Neural cell (in vitro differentiated cells): ENCODE measurements around the gene FTCDNL1. TPM values are rescaled to one million over a fixed set of nuclear protein-coding genes. Genes with fewer than 3 reads are reported as not detected.

Experiments
- H2AFZ ChIP-seq: fragments of 200-600, 300-800 bp; sonication (generic), shearing (Covaris generic); 2 replicates; pipeline ENCODE4 v1.6.0; 2014; ENCODE audit warnings: low read depth, mild to moderate bottlenecking, antibody characterized with exemption, low read length, moderate library complexity
- H3F3A ChIP-seq: fragments of 200-600 bp; shearing (Covaris generic); 2 replicates; pipeline ENCODE4 v1.6.1; 2016; ENCODE audit warnings: mild to moderate bottlenecking, moderate library complexity, mixed read lengths, antibody characterized with exemption, low read length; ENCODE audit not compliant: insufficient read depth, poor library complexity, severe bottlenecking
- H3K27ac ChIP-seq: fragments of 200-600, 300-800 bp; sonication (generic), shearing (Covaris generic); 2 replicates; pipeline ENCODE4 v1.5.1; 2014; ENCODE audit warnings: mild to moderate bottlenecking, low read length, moderate library complexity
- H3K27me3 ChIP-seq: fragments of 300-800, 200-600 bp; sonication (generic), shearing (Covaris generic); 2 replicates; pipeline ENCODE4 v1.6.0; 2014; ENCODE audit warnings: mild to moderate bottlenecking, low read depth, low read length, moderate library complexity; ENCODE audit not compliant: insufficient read depth
- H3K36me3 ChIP-seq: fragments of 300-800, 200-600 bp; sonication (generic), shearing (Covaris generic); 2 replicates; pipeline ENCODE4 v1.5.1; 2014; ENCODE audit warnings: mild to moderate bottlenecking, antibody characterized with exemption, low read length, moderate library complexity; ENCODE audit not compliant: insufficient read depth
- H3K4me2 ChIP-seq: fragments of 300-800, 200-600 bp; sonication (generic), shearing (Covaris generic); 2 replicates; pipeline ENCODE4 v1.6.0; 2014; ENCODE audit warnings: mild to moderate bottlenecking, low read length
- H3K4me3 ChIP-seq: fragments of 300-800, 200-600 bp; sonication (generic), shearing (Covaris generic); 2 replicates; pipeline ENCODE4 v1.5.1; 2014; ENCODE audit warnings: mild to moderate bottlenecking, low read length, moderate library complexity
- H3K79me2 ChIP-seq: fragments of 200-600 bp; shearing (Covaris generic); replicated peaks from 2 replicates; pipeline ENCODE4 v1.6.0; 2014; ENCODE audit warnings: mild to moderate bottlenecking, low read length, moderate library complexity; ENCODE audit not compliant: insufficient read depth
- H3K9ac ChIP-seq: fragments of 300-800, 200-600 bp; sonication (generic), shearing (Covaris generic); 2 replicates; pipeline ENCODE4 v1.6.1; 2016; ENCODE audit warnings: mild to moderate bottlenecking, low read length, mixed read lengths
- H3K9me2 ChIP-seq: fragments of 200-600 bp; shearing (Covaris generic); 2 replicates; pipeline ENCODE4 v1.6.1; 2016; ENCODE audit warnings: mild to moderate bottlenecking, low read length, mixed read lengths; ENCODE audit not compliant: insufficient read depth
- H3K9me3 ChIP-seq: fragments of 200-600, 300-800 bp; sonication (generic), shearing (Covaris generic); 2 replicates; pipeline ENCODE4 v1.6.1; 2016; ENCODE audit warnings: mild to moderate bottlenecking, mixed run types, low read length, moderate library complexity, mixed read lengths
- H4K20me1 ChIP-seq: fragments of 200-600 bp; shearing (Covaris generic); 2 replicates; pipeline ENCODE4 v1.6.1; 2016; ENCODE audit warnings: mild to moderate bottlenecking, mixed run types; ENCODE audit not compliant: insufficient read depth
- EP300 ChIP-seq: fragments of 450-650 bp; conservative IDR thresholded peaks from 2 replicates; pipeline ENCODE4 v1.6.1; 2014; ENCODE audit warnings: antibody characterized with exemption, mild to moderate bottlenecking, moderate library complexity; ENCODE audit not compliant: poor library complexity, severe bottlenecking
- EZH2 ChIP-seq: fragments of 200-600, 300-800 bp; shearing (Covaris generic), sonication (generic); IDR thresholded peaks from 2 replicates; pipeline ENCODE4 v1.6.1; 2014; ENCODE audit warnings: antibody characterized with exemption, low read length, borderline replicate concordance, mild to moderate bottlenecking; ENCODE audit not compliant: insufficient read depth, poor library complexity, severe bottlenecking
- MXI1 ChIP-seq: fragments of 450-650 bp; conservative IDR thresholded peaks from 2 replicates; pipeline ENCODE4 v1.6.1; 2014; ENCODE audit warnings: antibody characterized with exemption, mild to moderate bottlenecking; ENCODE audit not compliant: poor library complexity, severe bottlenecking
- POLR2AphosphoS5 ChIP-seq: IDR thresholded peaks from 2 replicates; pipeline ENCODE4 v1.6.1; 2012
- RAD21 ChIP-seq: fragments of 450-650 bp; conservative IDR thresholded peaks from 2 replicates; pipeline ENCODE4 v1.6.1; 2014; ENCODE audit warnings: antibody characterized with exemption, mild to moderate bottlenecking, moderate library complexity
- SMC3 ChIP-seq: fragments of 450-650 bp; conservative IDR thresholded peaks from 2 replicates; pipeline ENCODE4 v1.6.1; 2014; ENCODE audit warnings: antibody characterized with exemption, mild to moderate bottlenecking, moderate library complexity; ENCODE audit not compliant: poor library complexity
- TAF1 ChIP-seq: IDR thresholded peaks from 2 replicates; pipeline ENCODE4 v1.6.1; 2012; ENCODE audit warnings: low read depth
- polyA plus RNA-seq: library from polyadenylated mRNA; depleted of rRNA; stranded (reverse); fragments of >200 nt; gene quantifications from 2 replicates; pipeline ENCODE4 v1.2.3, GENCODE V29; 2014
- TF ChIP-seq, protein P1 (sequence below): IDR thresholded peaks from 2 replicates; pipeline ENCODE4 v1.6.1; 2012; ENCODE audit warnings: borderline replicate concordance
- TF ChIP-seq, protein P2 (sequence below): fragments of 450-650 bp; IDR thresholded peaks from 2 replicates; pipeline ENCODE4 v1.5.1; 2014; ENCODE audit warnings: antibody characterized with exemption, mild to moderate bottlenecking, moderate library complexity; ENCODE audit not compliant: poor library complexity, severe bottlenecking

Gene FTCDNL1
- polyA plus RNA-seq, 1 donor from 2014 or later, result not detected

DNA sequence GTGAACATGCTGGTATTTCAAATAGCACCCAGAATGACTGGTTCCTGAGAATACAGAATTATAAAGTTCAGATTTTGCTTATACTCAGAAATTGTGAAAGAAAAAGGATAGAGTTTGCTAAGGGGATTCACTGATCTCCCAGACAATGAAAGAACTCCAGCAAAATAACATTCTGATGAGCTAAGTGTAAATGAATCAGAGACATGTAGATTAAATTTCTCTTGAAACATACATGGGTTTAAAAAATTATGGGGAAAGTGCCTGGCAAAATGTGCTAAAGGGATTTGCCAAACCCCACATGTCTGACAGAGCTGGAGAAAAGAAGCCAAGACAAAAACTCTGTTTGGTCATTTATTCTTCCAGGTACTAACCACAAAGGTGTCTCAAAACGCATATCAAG, 116.3 kb downstream of the FTCDNL1 start:
- Histone ChIP-seq H3K9ac (no peak overlapping the region), H3K79me2 (no peaks in the 10 kb centered on the region), H3K9me2 (no peaks in the 10 kb centered on the region), H3K4me2 (no peak overlapping the region), H3K9me3 (no peaks in the 10 kb centered on the region), H4K20me1 (no peaks in the 10 kb centered on the region), H3F3A (no peaks in the 10 kb centered on the region), H2AFZ (no peak overlapping the region), H3K27me3 (no peaks in the 10 kb centered on the region), H3K4me3 (no peak overlapping the region), H3K27ac (no peak overlapping the region), H3K36me3 (no peaks in the 10 kb centered on the region)
- TF ChIP-seq EP300, result no peak
- TF ChIP-seq, protein P1, sequence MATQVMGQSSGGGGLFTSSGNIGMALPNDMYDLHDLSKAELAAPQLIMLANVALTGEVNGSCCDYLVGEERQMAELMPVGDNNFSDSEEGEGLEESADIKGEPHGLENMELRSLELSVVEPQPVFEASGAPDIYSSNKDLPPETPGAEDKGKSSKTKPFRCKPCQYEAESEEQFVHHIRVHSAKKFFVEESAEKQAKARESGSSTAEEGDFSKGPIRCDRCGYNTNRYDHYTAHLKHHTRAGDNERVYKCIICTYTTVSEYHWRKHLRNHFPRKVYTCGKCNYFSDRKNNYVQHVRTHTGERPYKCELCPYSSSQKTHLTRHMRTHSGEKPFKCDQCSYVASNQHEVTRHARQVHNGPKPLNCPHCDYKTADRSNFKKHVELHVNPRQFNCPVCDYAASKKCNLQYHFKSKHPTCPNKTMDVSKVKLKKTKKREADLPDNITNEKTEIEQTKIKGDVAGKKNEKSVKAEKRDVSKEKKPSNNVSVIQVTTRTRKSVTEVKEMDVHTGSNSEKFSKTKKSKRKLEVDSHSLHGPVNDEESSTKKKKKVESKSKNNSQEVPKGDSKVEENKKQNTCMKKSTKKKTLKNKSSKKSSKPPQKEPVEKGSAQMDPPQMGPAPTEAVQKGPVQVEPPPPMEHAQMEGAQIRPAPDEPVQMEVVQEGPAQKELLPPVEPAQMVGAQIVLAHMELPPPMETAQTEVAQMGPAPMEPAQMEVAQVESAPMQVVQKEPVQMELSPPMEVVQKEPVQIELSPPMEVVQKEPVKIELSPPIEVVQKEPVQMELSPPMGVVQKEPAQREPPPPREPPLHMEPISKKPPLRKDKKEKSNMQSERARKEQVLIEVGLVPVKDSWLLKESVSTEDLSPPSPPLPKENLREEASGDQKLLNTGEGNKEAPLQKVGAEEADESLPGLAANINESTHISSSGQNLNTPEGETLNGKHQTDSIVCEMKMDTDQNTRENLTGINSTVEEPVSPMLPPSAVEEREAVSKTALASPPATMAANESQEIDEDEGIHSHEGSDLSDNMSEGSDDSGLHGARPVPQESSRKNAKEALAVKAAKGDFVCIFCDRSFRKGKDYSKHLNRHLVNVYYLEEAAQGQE, result no peak
- TF ChIP-seq, protein P2, sequence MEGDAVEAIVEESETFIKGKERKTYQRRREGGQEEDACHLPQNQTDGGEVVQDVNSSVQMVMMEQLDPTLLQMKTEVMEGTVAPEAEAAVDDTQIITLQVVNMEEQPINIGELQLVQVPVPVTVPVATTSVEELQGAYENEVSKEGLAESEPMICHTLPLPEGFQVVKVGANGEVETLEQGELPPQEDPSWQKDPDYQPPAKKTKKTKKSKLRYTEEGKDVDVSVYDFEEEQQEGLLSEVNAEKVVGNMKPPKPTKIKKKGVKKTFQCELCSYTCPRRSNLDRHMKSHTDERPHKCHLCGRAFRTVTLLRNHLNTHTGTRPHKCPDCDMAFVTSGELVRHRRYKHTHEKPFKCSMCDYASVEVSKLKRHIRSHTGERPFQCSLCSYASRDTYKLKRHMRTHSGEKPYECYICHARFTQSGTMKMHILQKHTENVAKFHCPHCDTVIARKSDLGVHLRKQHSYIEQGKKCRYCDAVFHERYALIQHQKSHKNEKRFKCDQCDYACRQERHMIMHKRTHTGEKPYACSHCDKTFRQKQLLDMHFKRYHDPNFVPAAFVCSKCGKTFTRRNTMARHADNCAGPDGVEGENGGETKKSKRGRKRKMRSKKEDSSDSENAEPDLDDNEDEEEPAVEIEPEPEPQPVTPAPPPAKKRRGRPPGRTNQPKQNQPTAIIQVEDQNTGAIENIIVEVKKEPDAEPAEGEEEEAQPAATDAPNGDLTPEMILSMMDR, result no peak
- no peak for TF ChIP-seq MXI1
- no peak for TF ChIP-seq EZH2
- TF ChIP-seq TAF1, result no peak
- no peak for TF ChIP-seq SMC3
- no peak for TF ChIP-seq POLR2AphosphoS5
- TF ChIP-seq RAD21, result no peak

DNA sequence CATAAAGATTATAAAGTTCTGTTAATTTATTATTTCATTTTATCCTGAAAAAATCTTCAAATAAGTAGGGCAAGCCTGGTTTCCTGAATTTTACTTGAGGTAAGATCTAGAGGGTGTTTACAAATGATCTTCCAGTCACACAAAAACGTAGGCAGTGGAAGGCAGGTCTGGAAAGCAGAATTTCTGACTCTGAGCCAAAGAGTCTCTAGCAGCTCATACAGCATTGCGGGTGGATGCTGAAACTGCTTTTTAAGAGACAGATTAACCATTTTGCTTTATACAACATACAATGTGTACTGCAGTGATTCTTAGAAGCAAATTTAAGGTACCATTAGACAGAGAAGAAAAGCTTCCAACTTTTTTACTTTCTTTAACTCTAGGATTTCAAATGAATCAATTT, 117.0 kb downstream of the FTCDNL1 start:
- H3K9ac ChIP-seq, result no peak overlapping the region
- H3K27ac ChIP-seq, result no peak overlapping the region
- no peak overlapping the region for H3K4me2 ChIP-seq
- no peaks in the 10 kb centered on the region for H3K79me2 ChIP-seq
- no peak overlapping the region for H3K4me3 ChIP-seq
- H3K9me3 ChIP-seq, result no peaks in the 10 kb centered on the region
- TF ChIP-seq EP300 (no peak), SMC3 (no peak)
- TF ChIP-seq, protein P2, result no peak
- TF ChIP-seq, protein P1, result no peak
- H3K36me3 ChIP-seq, result no peaks in the 10 kb centered on the region
- no peak overlapping the region for H2AFZ ChIP-seq
- H3F3A ChIP-seq, result no peaks in the 10 kb centered on the region
- H4K20me1 ChIP-seq, result no peaks in the 10 kb centered on the region
- H3K27me3 ChIP-seq, result no peaks in the 10 kb centered on the region
- H3K9me2 ChIP-seq, result no peaks in the 10 kb centered on the region
